ENCODE results near the gene ALPP. TPM values are rescaled to one million over a fixed set of nuclear protein-coding genes. Genes with fewer than 3 reads are reported as not detected.

The ALPP gene
- total RNA-seq, 4 donors from 2014 or later = not detected

- no peaks in the 10 kb centered on the region for H3K9me3 ChIP-seq
- WGBS = 95% methylated on average over 6 of the region's 6 CpGs
- no peak overlapping the region for H3K27ac ChIP-seq
- DNase-seq (ENCODE audit: low spot score in 2 of 2) = no peak
- no peak for TF ChIP-seq CTCF (IDR thresholded peaks at IDR 0.05)
- TF ChIP-seq EP300 (IDR thresholded peaks at IDR 0.05) = no peak
- TF ChIP-seq POLR2A (IDR thresholded peaks at IDR 0.05) = no peak
- TF ChIP-seq POLR2AphosphoS5 (IDR thresholded peaks at IDR 0.05) = no peak
- peaks cover 32% of the 10 kb centered on the region for H3K27me3 ChIP-seq
- H3K36me3 ChIP-seq = no peaks in the 10 kb centered on the region
- no peak overlapping the region for H3K4me3 ChIP-seq
- peaks cover 29% of the 10 kb centered on the region for H3K4me1 ChIP-seq
Observed at GRCh38 chr2:232347369-232347768, 31.2 kb upstream of the ALPP start.

GRCh38 chr2:232348936-232349335, 29.6 kb upstream of the ALPP start:
- no peak overlapping the region for H3K4me3 ChIP-seq
- H3K9me3 ChIP-seq = no peaks in the 10 kb centered on the region
- peaks cover 30% of the 10 kb centered on the region for H3K4me1 ChIP-seq
- TF ChIP-seq POLR2A (IDR thresholded peaks at IDR 0.05) = no peak
- no peak for TF ChIP-seq EP300 (IDR thresholded peaks at IDR 0.05)
- TF ChIP-seq POLR2AphosphoS5 (IDR thresholded peaks at IDR 0.05) = no peak
- TF ChIP-seq CTCF (IDR thresholded peaks at IDR 0.05) = no peak
- H3K36me3 ChIP-seq = no peaks in the 10 kb centered on the region
- H3K27ac ChIP-seq = no peak overlapping the region
- peak; percentile 37 to 74 for DNase-seq (ENCODE audit: low spot score in 2 of 2)
- WGBS = 48% methylated on average over 3 of the region's 6 CpGs
- H3K27me3 ChIP-seq = peaks cover 48% of the 10 kb centered on the region

- peaks cover 54% of the 10 kb centered on the region for H3K27me3 ChIP-seq
- no peaks in the 10 kb centered on the region for H3K9me3 ChIP-seq
- peaks cover 30% of the 10 kb centered on the region for H3K4me1 ChIP-seq
- DNase-seq (ENCODE audit: low spot score in 2 of 2) = peak; percentile 44 to 49
- H3K4me3 ChIP-seq = no peak overlapping the region
- 91% methylated on average over 4 of the region's 7 CpGs for WGBS
- TF ChIP-seq POLR2A (IDR thresholded peaks at IDR 0.05) (no peak), POLR2AphosphoS5 (IDR thresholded peaks at IDR 0.05) (no peak), CTCF (IDR thresholded peaks at IDR 0.05) (no peak), EP300 (IDR thresholded peaks at IDR 0.05) (no peak)
- H3K27ac ChIP-seq = no peak overlapping the region
- no peaks in the 10 kb centered on the region for H3K36me3 ChIP-seq
Observed at GRCh38 chr2:232349546-232349945, 29.0 kb upstream of the ALPP start.

- Histone ChIP-seq H3K4me3 (no peak overlapping the region), H3K9me3 (no peaks in the 10 kb centered on the region), H3K27me3 (peaks cover 55% of the 10 kb centered on the region), H3K27ac (no peak overlapping the region), H3K4me1 (peaks cover 30% of the 10 kb centered on the region), H3K36me3 (no peaks in the 10 kb centered on the region)
- 79% methylated on average over 9 of the region's 14 CpGs for WGBS
- DNase-seq (ENCODE audit: low spot score in 2 of 2) = peak; percentile 42 to 69
- TF ChIP-seq CTCF (IDR thresholded peaks at IDR 0.05) (no peak), POLR2A (IDR thresholded peaks at IDR 0.05) (no peak), EP300 (IDR thresholded peaks at IDR 0.05) (no peak), POLR2AphosphoS5 (IDR thresholded peaks at IDR 0.05) (no peak)
Observed at GRCh38 chr2:232349946-232350635, 28.5 kb upstream of the ALPP start.

- no peaks in the 10 kb centered on the region for H3K36me3 ChIP-seq
- DNase-seq (ENCODE audit: low spot score in 2 of 2) = peak; percentile 54 to 77
- H3K4me3 ChIP-seq = peak overlapping the region; percentile 33
- H3K9me3 ChIP-seq = no peaks in the 10 kb centered on the region
- H3K4me1 ChIP-seq = peaks cover 30% of the 10 kb centered on the region
- H3K27ac ChIP-seq = no peak overlapping the region
- TF ChIP-seq EP300 (IDR thresholded peaks at IDR 0.05) (no peak), POLR2A (IDR thresholded peaks at IDR 0.05) (no peak), POLR2AphosphoS5 (IDR thresholded peaks at IDR 0.05) (no peak), CTCF (IDR thresholded peaks at IDR 0.05) (no peak)
- 34% methylated on average over 7 of the region's 76 CpGs for WGBS
- H3K27me3 ChIP-seq = peaks cover 55% of the 10 kb centered on the region
Observed at GRCh38 chr2:232350804-232351685, 27.5 kb upstream of the ALPP start.
